H1 (cell line): ENCODE results near the gene HOXC11. TPM values are rescaled to one million over a fixed set of nuclear protein-coding genes. Genes with fewer than 3 reads are reported as not detected.

Source experiments
- CTCF ChIA-PET: fragments of 300-600 bp; sonication (Branson Sonifier 250); formaldehyde crosslinking; loops from one replicate; lab custom pipeline; 2021; ENCODE audit not compliant: partially characterized antibody; lab: Charles Lee
- POLR2A ChIA-PET: fragments of 300-600 bp; sonication (Branson Sonifier 250); formaldehyde crosslinking; loops from one replicate; lab custom pipeline; 2021; ENCODE audit warnings: inconsistent platforms; ENCODE audit not compliant: partially characterized antibody; lab: Charles Lee
- DNase-seq, 2 experiments: peaks; one replicate each; pipeline versions ENCODE4 v3.0.0 to v3.0.0-alpha.2; 2010 to 2022; ENCODE audit warnings: low spot score in 2 of 2, low read depth in 1 of 2, mixed read lengths in 1 of 2
- FAIRE-seq: peaks from 2 replicates; lab custom pipeline; 2011; peaks lifted over from hg19 to GRCh38; lab: Jason Lieb, UNC
- H2AFZ ChIP-seq: 2 replicates; pipeline ENCODE4 v1.8.1; 2012; ENCODE audit warnings: low read length, inconsistent platforms
- H2AK5ac ChIP-seq: 2 replicates; pipeline ENCODE4 v1.6.1; 2013; ENCODE audit warnings: low read depth, low read length
- H2BK120ac ChIP-seq: replicated peaks from 2 replicates; pipeline ENCODE3; 2013; ENCODE audit warnings: low read depth, low read length, inconsistent platforms
- H2BK12ac ChIP-seq: 2 replicates; pipeline ENCODE4 v1.6.1; 2013; ENCODE audit warnings: low read depth, low read length
- H2BK15ac ChIP-seq: 2 replicates; pipeline ENCODE4 v1.6.1; 2013; ENCODE audit warnings: low read length
- H2BK20ac ChIP-seq: 2 replicates; pipeline ENCODE4 v1.6.1; 2013; ENCODE audit warnings: low read length
- H2BK5ac ChIP-seq: 2 replicates; pipeline ENCODE4 v1.6.1; 2013; ENCODE audit warnings: low read depth, low read length
- H3K14ac ChIP-seq: 2 replicates; pipeline ENCODE4 v1.6.1; 2013; ENCODE audit warnings: inconsistent platforms; ENCODE audit not compliant: insufficient read length
- H3K18ac ChIP-seq: 2 replicates; pipeline ENCODE4 v1.6.1; 2013; ENCODE audit warnings: low read length; ENCODE audit errors: extremely low read depth
- H3K23ac ChIP-seq: 2 replicates; pipeline ENCODE4 v1.6.1; 2013; ENCODE audit warnings: inconsistent platforms; ENCODE audit not compliant: insufficient read length
- H3K23me2 ChIP-seq: 2 replicates; pipeline ENCODE4 v1.6.1; 2013; ENCODE audit warnings: low read depth, low read length
- H3K27ac ChIP-seq: 2 replicates; pipeline ENCODE4 v1.6.1; 2011; ENCODE audit warnings: low read depth, low read length, inconsistent platforms
- H3K27me3 ChIP-seq, 4 experiments: replicated peaks in 1 of 4; 1 replicate in 1 of 4; 2 replicates in 3 of 4; pipeline versions ENCODE4 v1.6.1 to v1.8.1; 2011 to 2013; ENCODE audit warnings: low read length in 3 of 4, mild to moderate bottlenecking in 3 of 4, inconsistent platforms in 2 of 4, mixed read lengths in 2 of 4, moderate library complexity in 1 of 4; ENCODE audit not compliant: control insufficient read depth in 3 of 4, insufficient read depth in 3 of 4; ENCODE audit errors: extremely low read depth in 1 of 4
- H3K36me3 ChIP-seq, 4 experiments: 2 replicates each; pipeline versions ENCODE4 v1.6.1 to v1.8.1; 2011 to 2013; ENCODE audit warnings: mild to moderate bottlenecking in 4 of 4, low read length in 3 of 4, moderate library complexity in 2 of 4, control low read depth in 1 of 4, inconsistent platforms in 1 of 4; ENCODE audit not compliant: insufficient read depth in 4 of 4, control insufficient read depth in 2 of 4
- H3K4ac ChIP-seq: replicated peaks from 2 replicates; pipeline ENCODE3; 2013; ENCODE audit warnings: low read length, low read depth, mixed read lengths, inconsistent platforms; ENCODE audit not compliant: insufficient read length
- H3K4me1 ChIP-seq, 4 experiments: replicated peaks in 1 of 4; 1 replicate in 1 of 4; 2 replicates in 3 of 4; pipeline versions ENCODE4 v1.6.1 to v1.8.1; 2011 to 2013; ENCODE audit warnings: low read length in 3 of 4, inconsistent platforms in 2 of 4, mixed read lengths in 1 of 4; ENCODE audit not compliant: insufficient read depth in 4 of 4, control insufficient read depth in 3 of 4
- H3K4me2 ChIP-seq, 2 experiments: 2 replicates each; pipeline versions ENCODE4 v1.6.1 to v1.8.1; 2011 to 2013; ENCODE audit warnings: low read depth in 2 of 2, low read length in 2 of 2, control low read depth in 1 of 2, inconsistent platforms in 1 of 2, mild to moderate bottlenecking in 1 of 2; ENCODE audit not compliant: insufficient read depth in 1 of 2
- H3K4me3 ChIP-seq, 4 experiments: fragments of 200-600, 300-600 bp in 1 of 4; sonication (generic), shearing (Covaris generic), sonication (Bioruptor Twin) in 1 of 4; 2 replicates each; pipeline versions ENCODE4 v1.5.1 to v1.8.1; 2011 to 2016; ENCODE audit warnings: low read length in 4 of 4, low read depth in 3 of 4, control low read depth in 2 of 4, inconsistent platforms in 2 of 4, mild to moderate bottlenecking in 2 of 4, mixed read lengths in 1 of 4, moderate library complexity in 1 of 4; ENCODE audit not compliant: insufficient read depth in 2 of 4; ENCODE audit errors: extremely low read depth in 1 of 4
- H3K56ac ChIP-seq: replicated peaks from 2 replicates; pipeline ENCODE3; 2013; ENCODE audit warnings: low read depth, mild to moderate bottlenecking, mixed read lengths, low read length, inconsistent platforms; ENCODE audit not compliant: insufficient read length
- H3K79me1 ChIP-seq: 2 replicates; pipeline ENCODE4 v1.6.1; 2013; ENCODE audit warnings: low read depth, low read length, control low read depth
- H3K79me2 ChIP-seq, 2 experiments: 2 replicates each; pipeline versions ENCODE4 v1.6.1 to v1.8.1; 2012 to 2013; ENCODE audit warnings: low read length in 2 of 2, mild to moderate bottlenecking in 2 of 2, inconsistent platforms in 1 of 2; ENCODE audit not compliant: insufficient read depth in 2 of 2, control insufficient read depth in 1 of 2
- H3K9ac ChIP-seq, 4 experiments: replicated peaks in 1 of 4; 1 replicate in 1 of 4; 2 replicates in 3 of 4; pipeline versions ENCODE4 v1.6.1 to v1.8.1; 2011 to 2013; ENCODE audit warnings: low read depth in 3 of 4, low read length in 3 of 4, control low read depth in 2 of 4, mild to moderate bottlenecking in 2 of 4, moderate library complexity in 2 of 4, inconsistent platforms in 1 of 4; ENCODE audit errors: extremely low read depth in 1 of 4
- H3K9me3 ChIP-seq, 2 experiments: 2 replicates each; pipeline versions ENCODE4 v1.6.1 to v1.8.1; 2012 to 2013; ENCODE audit warnings: mild to moderate bottlenecking in 2 of 2, moderate library complexity in 2 of 2, control low read depth in 1 of 2, inconsistent platforms in 1 of 2, low read depth in 1 of 2, low read length in 1 of 2, mixed read lengths in 1 of 2; ENCODE audit not compliant: insufficient read depth in 2 of 2
- H4K20me1 ChIP-seq, 2 experiments: replicated peaks in 1 of 2; 2 replicates each; pipeline versions ENCODE3 to v1.8.1; 2011 to 2013; ENCODE audit warnings: inconsistent platforms in 2 of 2, low read length in 2 of 2, mild to moderate bottlenecking in 1 of 2; ENCODE audit not compliant: insufficient read depth in 2 of 2, control insufficient read depth in 1 of 2
- H4K5ac ChIP-seq: 2 replicates; pipeline ENCODE4 v1.6.1; 2013; ENCODE audit warnings: low read length, low read depth, mixed read lengths, inconsistent platforms; ENCODE audit not compliant: insufficient read length
- H4K8ac ChIP-seq: 2 replicates; pipeline ENCODE4 v1.8.0; 2013; ENCODE audit warnings: mild to moderate bottlenecking, moderate library complexity, low read length, inconsistent platforms; ENCODE audit not compliant: insufficient read depth; ENCODE audit errors: extremely low read depth
- H4K91ac ChIP-seq: replicated peaks from 2 replicates; pipeline ENCODE3; 2013; ENCODE audit warnings: low read length, mixed read lengths, inconsistent platforms; ENCODE audit not compliant: insufficient read length
- BCL11A ChIP-seq, 2 experiments: IDR thresholded peaks; one replicate each; pipeline ENCODE4 v1.6.1; 2011; ENCODE audit warnings: low read depth in 2 of 2, low read length in 2 of 2, mild to moderate bottlenecking in 2 of 2
- GABPA ChIP-seq: IDR thresholded peaks from 2 replicates; pipeline ENCODE4 v1.6.1; 2011; ENCODE audit warnings: mild to moderate bottlenecking, low read length, moderate library complexity, borderline replicate concordance; ENCODE audit not compliant: insufficient read depth
- HDAC2 ChIP-seq, 2 experiments: fragments of 300-600 bp in 1 of 2; sonication (generic) in 1 of 2; IDR thresholded peaks; 2 replicates each; pipeline ENCODE4 v1.6.1; 2011 to 2012; ENCODE audit warnings: low read depth in 2 of 2, low read length in 2 of 2, mild to moderate bottlenecking in 2 of 2, moderate library complexity in 2 of 2, borderline replicate concordance in 1 of 2, inconsistent platforms in 1 of 2
- JUN ChIP-seq: IDR thresholded peaks from 2 replicates; pipeline ENCODE4 v1.6.1; 2011; ENCODE audit warnings: low read depth, mild to moderate bottlenecking, improper control_type of control experiment, low read length
- NANOG ChIP-seq: IDR thresholded peaks from 2 replicates; pipeline ENCODE4 v1.6.1; 2011; ENCODE audit warnings: low read length, low read depth, mild to moderate bottlenecking, inconsistent platforms; ENCODE audit not compliant: insufficient read depth, poor library complexity, severe bottlenecking
- SP1 ChIP-seq: IDR thresholded peaks from 2 replicates; pipeline ENCODE4 v1.6.1; 2011; ENCODE audit warnings: low read depth, low read length
- SP2 ChIP-seq: IDR thresholded peaks from 2 replicates; pipeline ENCODE4 v1.6.1; 2012; ENCODE audit warnings: mild to moderate bottlenecking, low read length, inconsistent platforms
- SP4 ChIP-seq: IDR thresholded peaks from 2 replicates; pipeline ENCODE4 v1.6.1; 2012; ENCODE audit warnings: low read length, inconsistent platforms
- TCF12 ChIP-seq: IDR thresholded peaks from 2 replicates; pipeline ENCODE4 v1.6.1; 2011; ENCODE audit warnings: low read depth, mild to moderate bottlenecking, low read length
- WGBS, 2 experiments: shearing (Covaris generic) in 1 of 2; methylation state at CpG; one replicate each; pipeline versions ENCODE4 v1.1.6 to v1.1.7; 2013 to 2015; ENCODE audit warnings: low lambda C conversion rate in 2 of 2, mixed read lengths in 2 of 2, inconsistent platforms in 1 of 2, low coverage in 1 of 2, missing lambda C conversion rate in 1 of 2; ENCODE audit not compliant: insufficient replicate concordance in 2 of 2, insufficient coverage in 1 of 2, insufficient read length in 1 of 2; ENCODE audit errors: extremely low coverage in 1 of 2, missing lambda C conversion rate in 1 of 2; 5-methylcytosine and 5-hydroxymethylcytosine counted together
- polyA plus RNA-seq, 7 experiments: library from polyadenylated mRNA; depleted of rRNA in 3 of 7; stranded (reverse) in 5 of 7; unstranded in 2 of 7; fragments of >200 nt in 5 of 7; fragments of 200-250 nt in 2 of 7; gene quantifications; 1 replicate in 5 of 7; 2 replicates in 1 of 7; 4 replicates in 1 of 7; pipeline versions ENCODE4 v1.2.1 to v1.2.3, GENCODE V29; 2011 to 2013; ENCODE audit warnings: missing spikeins in 2 of 7, mixed read lengths in 2 of 7
- total RNA-seq: library from RNA; stranded (reverse); fragmentation: NEBNext Ultra II Directional; extraction: Animal tissue kit (Norgen Biotek cat#: 25700); gene quantifications from 2 replicates; pipeline ENCODE4 v1.2.1, GENCODE V29; 2021
- TF ChIP-seq, protein P1 (sequence below): IDR thresholded peaks from 2 replicates; pipeline ENCODE4 v1.6.1; 2011; ENCODE audit warnings: low read depth, mild to moderate bottlenecking, low read length; ENCODE audit not compliant: insufficient read depth
- TF ChIP-seq, protein P2 (sequence below): IDR thresholded peaks from 2 replicates; pipeline ENCODE4 v1.6.1; 2012; ENCODE audit warnings: inconsistent platforms

HOXC11 gene
- total and polyA plus RNA-seq, 2 of the 8 experiments (the other 6 are each of a cell fraction or from before 2014, with no cell fraction given) = not detected

- Histone ChIP-seq H3K27me3 (peaks cover 96 to 100% (median 99%) of the 10 kb centered on the region in 4 experiments), H3K4me1 (peaks cover 0 to 10% (median 4%) of the 10 kb centered on the region in 4 experiments; a peak in 6 of 7 replicates), H3K23me2 (peaks cover 1% of the 10 kb centered on the region; the same call in 1 of the 2 replicates), H2BK5ac (no peak overlapping the region), H3K14ac (no peak overlapping the region), H3K36me3 (peaks cover 0 to 3% (median 0%) of the 10 kb centered on the region in 4 experiments; a peak in 1 of 8 replicates), H3K23ac (no peak overlapping the region), H3K27ac (no peak overlapping the region), H2AK5ac (no peak overlapping the region; the same call in 1 of the 2 replicates), H3K9me3 (0 out of 4 replicates have a peak, but pooled peaks cover 0 to 2% of the 10 kb centered on the region in 2 experiments), H4K8ac (no peak overlapping the region), H4K5ac (no peak overlapping the region), H3K9ac (no peak overlapping the region), H2AFZ (no peak overlapping the region), H3K18ac (no peak overlapping the region), H3K4me3 (no peak overlapping the region), H2BK15ac (no peak overlapping the region), H3K79me1 (no peaks in the 10 kb centered on the region), H2BK12ac (no peak overlapping the region), H3K4me2 (no peak overlapping the region; a peak in 1 of 4 replicates), H3K4ac (no peak overlapping the region), H4K20me1 (peaks cover 17 to 27% of the 10 kb centered on the region in 2 experiments), H2BK120ac (no peak overlapping the region), H4K91ac (no peak overlapping the region), H3K79me2 (no peaks in the 10 kb centered on the region), H2BK20ac (no peak overlapping the region), H3K56ac (no peak overlapping the region)
- POLR2A ChIA-PET = no interaction called here
- 15% methylated on average over 21 of the region's 21 CpGs; no CpG with 5 or more reads in 1 of the 2 experiments for WGBS, 2 experiments
- CTCF ChIA-PET = interaction anchor here (1.2 to 1.9 kb wide), 4 partner anchors 8 to 32 kb away, joined by 3 to 7 read pairs (median 4); partner anchors contain the start of genes HOXC10 and HOXC8
- no peak for DNase-seq
- no peak for FAIRE-seq
- TF ChIP-seq, protein P1, sequence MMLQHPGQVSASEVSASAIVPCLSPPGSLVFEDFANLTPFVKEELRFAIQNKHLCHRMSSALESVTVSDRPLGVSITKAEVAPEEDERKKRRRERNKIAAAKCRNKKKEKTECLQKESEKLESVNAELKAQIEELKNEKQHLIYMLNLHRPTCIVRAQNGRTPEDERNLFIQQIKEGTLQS = no peak
- 0 out of 2 replicates have a peak, but pooled peaks have one; percentile 8 for TF ChIP-seq SP1
- TF ChIP-seq, protein P2, sequence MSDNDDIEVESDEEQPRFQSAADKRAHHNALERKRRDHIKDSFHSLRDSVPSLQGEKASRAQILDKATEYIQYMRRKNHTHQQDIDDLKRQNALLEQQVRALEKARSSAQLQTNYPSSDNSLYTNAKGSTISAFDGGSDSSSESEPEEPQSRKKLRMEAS = no peak
- TF ChIP-seq SP4 = no peak
- no peak for TF ChIP-seq SP2
- no peak for TF ChIP-seq HDAC2 (IDR thresholded peaks at IDR 0.05; ENCODE audit: borderline replicate concordance in 1 of 2, low read depth in 2 of 2, low read length in 2 of 2)
- TF ChIP-seq GABPA = no peak
- no peak for TF ChIP-seq NANOG
- no peak for TF ChIP-seq JUN
- TF ChIP-seq BCL11A (IDR thresholded peaks at IDR 0.05; ENCODE audit: low read depth in 2 of 2, low read length in 2 of 2) = no peak
- TF ChIP-seq TCF12 = 0 out of 2 replicates have a peak, but pooled peaks have one; percentile 51
Observed at GRCh38 chr12:53976172-53976822, 3.4 kb downstream of the HOXC11 start.
